GM21528 (cell line): ENCODE data around the gene AK5.
"Not testable (repeated sequence)": the region's sequence is repeated elsewhere in the genome, so short reads cannot be mapped to it uniquely, and the experiment has no call there.

Source experiments
- ATAC-seq: cut with Tn5 transposase; IDR thresholded peaks from one replicate; pipeline ENCODE4 v1.9.1; 2021; ENCODE audit warnings: mild to moderate bottlenecking, moderate library complexity; ENCODE audit not compliant: unreplicated experiment, low FRiP score

Gene AK5

GRCh38 chr1:77283701-77284425 lies 2.0 kb downstream of the AK5 start:
- no peak for ATAC-seq

GRCh38 chr1:77287535-77287934 lies 5.7 kb downstream of the AK5 start:
- ATAC-seq: no peak

- ATAC-seq: no peak
These were observed 6.5 kb downstream of the AK5 start for GRCh38 chr1:77288275-77288674.

- ATAC-seq: no peak
These were observed 8.8 kb downstream of the AK5 start for GRCh38 chr1:77290576-77290975.

- ATAC-seq: no peak
These were observed 10.7 kb downstream of the AK5 start for GRCh38 chr1:77292551-77292950.

- no peak for ATAC-seq
These were observed 18.7 kb downstream of the AK5 start for GRCh38 chr1:77300566-77300965.

- no peak for ATAC-seq
These were observed 21.6 kb downstream of the AK5 start for GRCh38 chr1:77303387-77303786.

GRCh38 chr1:77308889-77309621 lies 27.2 kb downstream of the AK5 start:
- ATAC-seq: no peak

- no peak for ATAC-seq
These were observed 29.1 kb downstream of the AK5 start for GRCh38 chr1:77310924-77311323.

- not testable (repeated sequence) for ATAC-seq
These were observed 30.5 kb downstream of the AK5 start for GRCh38 chr1:77312364-77312763.

- no peak for ATAC-seq
These were observed 31.7 kb downstream of the AK5 start for GRCh38 chr1:77313491-77313890.

- no peak for ATAC-seq
These were observed 34.2 kb downstream of the AK5 start for GRCh38 chr1:77316006-77316405.

- ATAC-seq: no peak
These were observed 35.1 kb downstream of the AK5 start for GRCh38 chr1:77316966-77317365.

- ATAC-seq: no peak
These were observed 37.4 kb downstream of the AK5 start for GRCh38 chr1:77319036-77319705.

GRCh38 chr1:77322061-77322900 lies 40.5 kb downstream of the AK5 start:
- ATAC-seq: no peak

- no peak for ATAC-seq
These were observed 51.7 kb downstream of the AK5 start for GRCh38 chr1:77333501-77333900.

- ATAC-seq: no peak
These were observed 54.9 kb downstream of the AK5 start for GRCh38 chr1:77336729-77337128.

- ATAC-seq: no peak
These were observed 57.5 kb downstream of the AK5 start for GRCh38 chr1:77339326-77339725.

- ATAC-seq: no peak
These were observed 59.4 kb downstream of the AK5 start for GRCh38 chr1:77341195-77341594.

GRCh38 chr1:77342745-77343144 lies 60.9 kb downstream of the AK5 start:
- no peak for ATAC-seq

GRCh38 chr1:77347646-77348045 lies 65.8 kb downstream of the AK5 start:
- no peak for ATAC-seq
